ENCODE measurements around the gene NDST1.

NDST1 gene

DNA sequence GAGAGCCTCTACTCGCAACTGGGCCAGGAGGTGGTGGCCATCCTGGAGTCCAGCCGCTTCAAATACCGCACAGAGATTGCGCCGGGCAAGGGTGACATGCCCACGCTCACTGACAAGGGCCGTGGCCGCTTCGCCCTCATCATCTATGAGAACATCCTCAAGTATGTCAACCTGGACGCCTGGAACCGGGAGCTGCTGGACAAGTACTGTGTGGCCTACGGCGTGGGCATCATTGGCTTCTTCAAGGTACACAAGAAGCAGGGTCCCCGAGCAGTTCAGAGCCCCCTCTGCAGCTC is 13.5 kb downstream of the NDST1 start:
- no peak for FAIRE-seq
- DNase-seq (ENCODE audit: extremely low spot score, insufficient read length, low read depth): no peak

- FAIRE-seq (no peak), DNase-seq (ENCODE audit: extremely low spot score, insufficient read length, low read depth) (no peak)
These were observed 14.1 kb downstream of the NDST1 start for GRCh38 chr5:150521939-150522503.

DNA sequence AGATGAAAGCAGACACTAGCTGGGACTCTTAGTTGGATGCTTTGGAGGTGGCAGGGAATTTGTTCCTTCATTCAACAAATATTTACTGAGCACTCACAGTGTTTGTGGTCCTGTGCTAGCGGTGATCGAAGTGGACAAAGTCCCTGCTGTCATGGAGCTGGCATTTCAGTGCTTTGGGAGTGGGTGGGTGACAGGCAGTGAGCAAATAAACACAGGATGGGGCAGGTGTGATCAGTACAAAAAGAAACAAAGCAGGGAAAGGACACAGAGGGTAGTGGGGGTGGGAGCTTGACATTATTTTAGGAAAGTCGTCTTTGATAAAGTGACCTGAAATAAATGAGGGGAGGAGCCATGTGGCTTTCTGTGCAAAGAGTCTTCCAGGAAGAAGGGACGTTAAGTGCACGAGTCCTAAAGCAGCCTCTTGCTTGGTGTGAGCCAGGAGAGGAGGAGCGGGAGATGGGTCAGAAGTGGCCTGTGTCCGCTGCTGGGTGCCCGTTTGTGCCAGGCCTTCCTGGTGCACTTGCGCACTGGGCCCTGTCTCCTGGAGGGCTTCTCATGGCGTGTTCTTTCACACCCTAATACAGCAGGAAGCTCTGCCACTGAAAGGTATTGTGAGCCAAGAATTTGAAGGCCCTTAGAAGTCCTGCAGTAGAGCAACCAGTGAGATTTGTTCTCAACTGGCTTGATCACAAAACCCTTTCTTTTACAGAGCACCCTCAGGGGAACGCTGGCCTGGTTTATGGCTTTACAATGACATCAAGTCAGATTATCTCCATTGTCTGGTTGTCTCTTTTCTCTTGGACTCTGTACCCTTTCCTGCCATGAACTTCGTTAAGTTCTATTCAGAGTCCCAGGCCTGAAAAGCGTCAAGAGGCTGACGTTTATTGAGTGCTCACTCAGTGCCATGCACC is 14.8 kb downstream of the NDST1 start:
- no peak for FAIRE-seq

GRCh38 chr5:150523472-150524350 is 15.8 kb downstream of the NDST1 start:
- FAIRE-seq (peak; percentile 81), DNase-seq (ENCODE audit: extremely low spot score, insufficient read length, low read depth) (peak; percentile 37)

More for the DNA sequence above, 14.8 kb downstream of the NDST1 start:
- DNase-seq (ENCODE audit: extremely low spot score, insufficient read length, low read depth): no peak

DNA sequence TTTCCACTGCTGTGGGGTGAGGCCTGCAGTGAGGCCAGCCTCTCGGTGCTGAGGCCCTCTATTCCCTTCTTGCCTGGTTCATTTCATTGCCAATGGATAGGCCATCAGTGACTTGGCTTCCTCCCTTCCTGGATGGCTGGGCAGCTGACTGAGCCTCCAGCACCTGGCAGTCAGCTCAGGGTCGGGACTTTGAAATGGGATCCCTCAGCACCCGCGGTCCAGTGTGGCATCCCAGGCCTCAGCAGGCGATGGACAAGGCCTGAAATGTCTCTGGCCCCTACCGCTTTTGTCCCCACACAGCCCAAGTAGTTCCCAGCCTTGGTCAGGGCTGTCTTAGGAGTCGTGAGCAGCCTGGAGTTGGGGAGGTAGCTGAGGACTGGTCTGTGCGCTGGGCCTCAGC is 17.2 kb downstream of the NDST1 start:
- FAIRE-seq (no peak), DNase-seq (ENCODE audit: extremely low spot score, insufficient read length, low read depth) (no peak)

DNA sequence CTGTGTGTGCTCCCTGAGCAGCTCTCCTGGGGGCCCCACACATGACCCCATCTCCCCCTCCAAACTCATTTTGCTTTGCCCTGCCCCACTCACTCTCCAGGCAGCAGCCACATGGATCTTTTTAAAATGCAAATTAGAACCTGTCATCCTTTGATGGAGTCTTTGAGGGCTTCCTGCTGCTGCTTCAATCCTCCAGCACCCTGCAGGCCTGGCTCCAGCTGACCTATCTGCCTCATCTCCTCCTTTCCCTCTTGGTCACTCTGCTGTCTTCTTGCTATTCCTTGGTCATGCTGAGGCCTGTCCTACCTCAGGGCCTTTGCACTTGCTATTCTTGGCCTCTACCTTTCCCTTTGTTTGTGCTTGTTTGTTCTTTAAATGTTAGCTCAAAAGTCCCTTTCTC is 17.9 kb downstream of the NDST1 start:
- DNase-seq (ENCODE audit: extremely low spot score, insufficient read length, low read depth) (no peak), FAIRE-seq (no peak)

DNA sequence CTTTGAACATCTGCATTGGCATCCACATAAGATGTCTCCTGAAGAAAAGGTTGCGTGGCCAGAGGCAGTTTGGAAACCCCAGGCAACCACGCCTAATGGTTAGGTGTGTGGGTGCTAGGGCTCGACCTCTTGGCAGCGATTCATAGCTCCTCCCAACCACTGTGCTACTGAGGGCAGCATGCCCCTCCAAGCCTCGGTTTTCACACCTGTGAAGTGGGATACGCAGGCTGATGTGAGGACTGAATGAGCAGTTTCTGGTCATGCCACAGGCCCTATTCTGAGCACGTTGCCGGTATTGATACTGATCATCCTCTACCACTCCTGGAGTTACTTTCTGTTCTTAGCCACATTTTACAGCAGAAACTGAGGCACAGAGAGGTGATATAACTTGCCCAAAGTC is 19.1 kb downstream of the NDST1 start:
- DNase-seq (ENCODE audit: extremely low spot score, insufficient read length, low read depth): no peak
- no peak for FAIRE-seq

GRCh38 chr5:150527808-150528207 is 19.9 kb downstream of the NDST1 start:
- FAIRE-seq: no peak

GRCh38 chr5:150528924-150529546 is 21.1 kb downstream of the NDST1 start:
- FAIRE-seq: no peak
- no peak for DNase-seq (ENCODE audit: extremely low spot score, insufficient read length, low read depth)

More at GRCh38 chr5:150527808-150528207, 19.9 kb downstream of the NDST1 start:
- no peak for DNase-seq (ENCODE audit: extremely low spot score, insufficient read length, low read depth)

DNA sequence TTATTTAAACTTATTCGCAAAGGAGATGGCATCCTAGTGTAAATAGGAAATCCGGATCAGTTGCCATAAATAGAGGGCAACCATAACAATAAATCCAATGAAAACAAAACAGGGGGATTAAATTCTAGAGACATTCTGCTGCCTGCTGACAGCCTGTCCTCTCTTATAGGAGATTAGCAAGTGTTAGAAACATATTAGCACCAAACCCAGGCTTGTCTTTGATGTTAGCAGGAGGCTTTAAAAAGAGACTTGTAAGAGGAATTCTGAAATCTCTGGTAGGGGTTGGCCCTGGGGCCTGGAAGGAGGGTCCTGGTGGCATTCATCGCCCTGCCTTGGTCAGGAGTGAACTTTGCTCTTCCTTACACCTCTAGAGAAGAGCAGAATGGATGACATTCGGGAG is 21.6 kb downstream of the NDST1 start:
- DNase-seq (ENCODE audit: extremely low spot score, insufficient read length, low read depth) (no peak), FAIRE-seq (no peak)

DNA sequence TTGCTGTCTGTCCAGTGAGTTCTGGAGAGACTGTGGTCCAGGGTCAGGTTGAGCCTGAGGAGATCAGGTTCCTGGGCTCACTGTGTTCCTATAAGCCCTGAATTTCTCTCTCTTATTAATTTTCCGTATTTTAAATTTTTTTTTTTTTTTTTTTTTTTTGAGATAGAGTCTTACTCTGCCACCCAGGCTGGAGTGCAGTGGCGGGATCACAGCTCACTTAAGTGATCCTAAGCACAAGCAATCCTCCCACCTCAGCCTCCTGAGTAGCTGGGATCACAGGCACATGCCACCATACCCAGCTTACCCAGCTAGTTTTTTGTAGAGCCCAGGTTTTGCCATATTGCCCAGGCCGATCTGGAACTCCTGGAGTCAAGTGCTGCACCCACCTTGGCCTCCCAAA is 22.5 kb downstream of the NDST1 start:
- no peak for FAIRE-seq
- DNase-seq (ENCODE audit: extremely low spot score, insufficient read length, low read depth): no peak

GRCh38 chr5:150530951-150531588 is 23.1 kb downstream of the NDST1 start:
- FAIRE-seq: no peak
- DNase-seq (ENCODE audit: extremely low spot score, insufficient read length, low read depth): no peak

GRCh38 chr5:150531686-150532085 is 23.8 kb downstream of the NDST1 start:
- DNase-seq (ENCODE audit: extremely low spot score, insufficient read length, low read depth) (no peak), FAIRE-seq (no peak)

- FAIRE-seq: no peak
- DNase-seq (ENCODE audit: extremely low spot score, insufficient read length, low read depth): no peak
These were observed 24.2 kb downstream of the NDST1 start for GRCh38 chr5:150532151-150532550.

DNA sequence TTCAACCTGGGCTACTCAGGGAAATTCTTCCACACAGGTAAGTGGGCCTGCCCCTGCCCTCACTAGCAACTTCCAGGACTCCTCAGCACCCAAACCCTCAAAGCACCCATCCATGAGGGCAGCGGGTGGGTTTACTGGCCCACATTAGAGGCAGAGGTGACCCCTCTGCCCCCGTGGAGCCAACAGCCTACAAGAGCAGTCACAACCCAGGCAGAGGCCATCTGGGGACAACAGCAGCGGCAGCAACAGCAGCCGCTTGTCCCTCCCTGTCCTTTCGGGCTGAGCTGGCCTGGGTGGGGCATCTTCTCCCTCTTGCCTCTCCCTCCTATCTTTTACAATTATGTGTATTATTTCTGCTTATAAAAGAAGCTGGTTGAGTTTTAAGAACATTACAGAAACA is 25.1 kb downstream of the NDST1 start:
- DNase-seq (ENCODE audit: extremely low spot score, insufficient read length, low read depth): no peak
- no peak for FAIRE-seq

- DNase-seq (ENCODE audit: extremely low spot score, insufficient read length, low read depth) (no peak), FAIRE-seq (no peak)
These were observed 26.9 kb downstream of the NDST1 start for GRCh38 chr5:150534811-150535210.

GRCh38 chr5:150535611-150536010 is 27.7 kb downstream of the NDST1 start:
- DNase-seq (ENCODE audit: extremely low spot score, insufficient read length, low read depth) (no peak), FAIRE-seq (no peak)

- DNase-seq (ENCODE audit: extremely low spot score, insufficient read length, low read depth): no peak
- no peak for FAIRE-seq
These were observed 30.3 kb downstream of the NDST1 start for GRCh38 chr5:150538007-150538917.

- DNase-seq (ENCODE audit: extremely low spot score, insufficient read length, low read depth) (no peak), FAIRE-seq (no peak)
These were observed 31.3 kb downstream of the NDST1 start for GRCh38 chr5:150539206-150539605.
